DOHH2 (cell line): ENCODE data around the gene ING4.

ENCODE experiments used
- H3F3A ChIP-seq: fragments of 200-600 bp; sonication (generic), shearing (Covaris generic); 2 replicates; pipeline ENCODE4 v1.6.0; 2016; ENCODE audit warnings: antibody characterized with exemption, mild to moderate bottlenecking; ENCODE audit not compliant: control insufficient read depth, insufficient read depth
- H3K27ac ChIP-seq: fragments of 200-600 bp; sonication (generic); 2 replicates; pipeline ENCODE4 v1.5.1; 2014; ENCODE audit warnings: low read depth, mild to moderate bottlenecking, low read length, moderate library complexity
- H3K27me3 ChIP-seq: fragments of 200-600 bp; sonication (generic); 2 replicates; pipeline ENCODE4 v1.6.1; 2014; ENCODE audit warnings: mild to moderate bottlenecking, low read length, mixed read lengths; ENCODE audit not compliant: control insufficient read depth
- H3K36me3 ChIP-seq: fragments of 200-600 bp; sonication (generic); 2 replicates; pipeline ENCODE4 v1.6.1; 2014; ENCODE audit warnings: mild to moderate bottlenecking, low read length, moderate library complexity, mixed read lengths; ENCODE audit not compliant: control insufficient read depth
- H3K4me1 ChIP-seq: fragments of 200-600 bp; sonication (generic); 2 replicates; pipeline ENCODE4 v1.6.1; 2014; ENCODE audit warnings: mild to moderate bottlenecking, low read length, mixed read lengths; ENCODE audit not compliant: control insufficient read depth
- H3K4me2 ChIP-seq: fragments of 200-600 bp; sonication (generic); 2 replicates; pipeline ENCODE4 v1.6.0; 2014; ENCODE audit warnings: mild to moderate bottlenecking, low read length, moderate library complexity
- H3K4me3 ChIP-seq: fragments of 200-600 bp; sonication (generic); 2 replicates; pipeline ENCODE4 v1.5.1; 2014; ENCODE audit warnings: mild to moderate bottlenecking, low read length, mixed read lengths
- H3K79me2 ChIP-seq: fragments of 200-600 bp; sonication (generic); 2 replicates; pipeline ENCODE4 v1.6.1; 2014; ENCODE audit warnings: mild to moderate bottlenecking, low read length, mixed read lengths; ENCODE audit not compliant: control insufficient read depth
- H3K9me2 ChIP-seq: fragments of 200-600 bp; sonication (generic); replicated peaks from 2 replicates; pipeline ENCODE4 v1.6.1; 2014; ENCODE audit warnings: mild to moderate bottlenecking, low read length, mixed read lengths; ENCODE audit not compliant: control insufficient read depth
- H3K9me3 ChIP-seq: fragments of 200-600 bp; sonication (generic); 2 replicates; pipeline ENCODE4 v1.6.1; 2014; ENCODE audit warnings: antibody characterized with exemption, low read length, mixed read lengths; ENCODE audit not compliant: control insufficient read depth, insufficient read depth
- H4K20me1 ChIP-seq: fragments of 200-600 bp; sonication (generic); 2 replicates; pipeline ENCODE4 v1.6.0; 2014; ENCODE audit warnings: low read depth, mild to moderate bottlenecking, antibody characterized with exemption, low read length, moderate library complexity; ENCODE audit not compliant: control insufficient read depth, insufficient read depth
- CTCF ChIP-seq: fragments of 200-600 bp; sonication (generic); IDR thresholded peaks from one replicate; pipeline ENCODE4 v1.5.1; 2014; ENCODE audit warnings: antibody characterized with exemption, mild to moderate bottlenecking, low read depth, low read length; ENCODE audit not compliant: poor library complexity, severe bottlenecking
- EZH2phosphoT487 ChIP-seq: fragments of 200-600 bp; sonication (generic); IDR thresholded peaks from 2 replicates; pipeline ENCODE4 v1.6.1; 2017; ENCODE audit warnings: borderline replicate concordance, mild to moderate bottlenecking, antibody characterized with exemption, low read length, moderate library complexity, mixed read lengths

The ING4 gene

GRCh38 chr12:6653342-6653741, 9.6 kb downstream of the ING4 start:
- Histone ChIP-seq H3K27me3 (no peaks in the 10 kb centered on the region), H4K20me1 (no peaks in the 10 kb centered on the region), H3K9me2 (no peaks in the 10 kb centered on the region), H3K4me2 (no peak overlapping the region), H3K27ac (no peak overlapping the region), H3K4me3 (no peak overlapping the region), H3K36me3 (peaks cover 40% of the 10 kb centered on the region), H3K9me3 (no peaks in the 10 kb centered on the region), H3K79me2 (no peaks in the 10 kb centered on the region), H3K4me1 (peaks cover 11% of the 10 kb centered on the region), H3F3A (no peaks in the 10 kb centered on the region)
- TF ChIP-seq EZH2phosphoT487 (no peak), CTCF (no peak)

GRCh38 chr12:6652391-6652790, 10.5 kb downstream of the ING4 start:
- Histone ChIP-seq H3K27me3 (no peaks in the 10 kb centered on the region), H3K4me2 (no peak overlapping the region), H3K9me2 (no peaks in the 10 kb centered on the region), H3K36me3 (peaks cover 46% of the 10 kb centered on the region), H3K4me3 (no peak overlapping the region), H3K27ac (no peak overlapping the region), H3F3A (no peaks in the 10 kb centered on the region), H3K4me1 (peaks cover 19% of the 10 kb centered on the region), H3K9me3 (no peaks in the 10 kb centered on the region), H3K79me2 (no peaks in the 10 kb centered on the region), H4K20me1 (no peaks in the 10 kb centered on the region)
- TF ChIP-seq CTCF (no peak), EZH2phosphoT487 (no peak)

GRCh38 chr12:6650832-6651231, 12.1 kb downstream of the ING4 start:
- Histone ChIP-seq H3K4me3 (no peak overlapping the region), H3K36me3 (peaks cover 50% of the 10 kb centered on the region), H3K4me1 (peaks cover 18% of the 10 kb centered on the region), H3F3A (no peaks in the 10 kb centered on the region), H3K9me2 (no peaks in the 10 kb centered on the region), H3K27me3 (no peaks in the 10 kb centered on the region), H4K20me1 (no peaks in the 10 kb centered on the region), H3K9me3 (no peaks in the 10 kb centered on the region), H3K27ac (no peak overlapping the region), H3K79me2 (peaks cover 12% of the 10 kb centered on the region), H3K4me2 (no peak overlapping the region)
- TF ChIP-seq CTCF (no peak), EZH2phosphoT487 (no peak)

- Histone ChIP-seq H3F3A (peaks cover 21% of the 10 kb centered on the region), H3K27ac (peak within 1 kb of the TSS; percentile 49), H3K36me3 (peaks cover 40% of the 10 kb centered on the region), H3K4me1 (peaks cover 51% of the 10 kb centered on the region), H3K9me3 (no peaks in the 10 kb centered on the region), H3K4me3 (peak within 1 kb of the TSS; percentile 90), H3K4me2 (peak within 1 kb of the TSS; percentile 97), H4K20me1 (no peaks in the 10 kb centered on the region), H3K9me2 (no peaks in the 10 kb centered on the region), H3K27me3 (no peaks in the 10 kb centered on the region), H3K79me2 (peaks cover 12% of the 10 kb centered on the region)
- no peak for TF ChIP-seq CTCF
- TF ChIP-seq EZH2phosphoT487 = no peak
These were observed 15.8 kb downstream of the ING4 start, which contains the start of gene ACRBP for GRCh38 chr12:6647083-6647604. ACRBP (minus strand) TSS chr12:6647432; CDS start chr12:6647366, 66 bp downstream.
